GM15510 (cell line): Measurements from ENCODE around the gene EIF2S2.

Source experiments
- POLR2A ChIP-seq: IDR thresholded peaks from 3 replicates; pipeline ENCODE4 v1.6.1; 2011; ENCODE audit warnings: borderline replicate concordance; ENCODE audit not compliant: insufficient read length; ENCODE audit errors: extremely low read depth

Gene EIF2S2

DNA sequence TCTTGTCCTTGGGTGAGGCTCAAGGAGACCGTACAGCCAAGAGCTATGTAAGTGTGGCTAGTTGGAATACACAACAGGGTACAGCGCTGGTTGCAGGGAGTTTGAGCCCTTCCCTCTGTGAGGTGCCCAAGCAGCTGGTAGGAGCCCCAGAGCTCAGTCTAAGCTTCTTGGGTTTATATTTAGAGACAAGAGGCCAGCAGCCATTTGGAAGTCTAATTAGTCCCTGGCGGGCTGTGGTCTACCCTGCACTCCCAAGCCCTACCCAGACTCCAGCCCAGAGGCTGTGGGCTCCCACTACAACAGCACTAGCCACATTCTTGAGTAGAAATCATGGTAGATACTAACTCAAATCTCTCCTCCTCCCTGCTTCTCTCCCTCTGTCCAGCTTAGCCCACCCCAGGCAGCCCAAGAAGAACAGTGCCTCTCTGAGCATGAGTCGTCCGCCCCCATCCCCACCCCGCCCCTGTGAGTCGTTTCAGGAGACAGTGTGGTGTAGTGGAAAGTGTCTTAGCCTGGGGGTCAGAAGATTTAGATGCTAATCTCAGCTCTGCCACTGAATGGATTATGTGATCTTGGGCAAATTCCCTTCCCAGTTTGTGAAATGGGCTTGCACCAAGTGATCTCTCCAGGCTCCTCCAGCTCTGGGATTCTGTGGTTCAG is 37.8 kb downstream of the EIF2S2 start:
- TF ChIP-seq POLR2A: no peak

DNA sequence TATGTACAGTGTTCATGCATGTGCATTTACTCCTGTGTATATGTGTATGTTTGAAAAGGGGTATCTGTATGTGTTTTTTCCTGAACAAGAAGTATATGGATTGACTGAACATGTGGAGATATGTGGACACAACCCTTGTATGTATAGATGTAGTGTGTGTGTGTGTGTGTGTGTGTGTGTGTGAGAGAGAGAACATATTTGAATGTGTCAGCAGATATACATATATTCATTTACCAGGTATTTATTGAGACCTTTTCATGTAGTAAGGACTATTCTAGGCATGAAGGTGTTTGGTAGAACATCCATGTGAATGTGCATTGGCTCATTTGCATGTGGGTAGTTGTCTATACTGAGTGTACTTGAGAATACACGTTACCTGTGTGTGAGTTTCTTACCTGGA is 39.3 kb downstream of the EIF2S2 start:
- TF ChIP-seq POLR2A: no peak

DNA sequence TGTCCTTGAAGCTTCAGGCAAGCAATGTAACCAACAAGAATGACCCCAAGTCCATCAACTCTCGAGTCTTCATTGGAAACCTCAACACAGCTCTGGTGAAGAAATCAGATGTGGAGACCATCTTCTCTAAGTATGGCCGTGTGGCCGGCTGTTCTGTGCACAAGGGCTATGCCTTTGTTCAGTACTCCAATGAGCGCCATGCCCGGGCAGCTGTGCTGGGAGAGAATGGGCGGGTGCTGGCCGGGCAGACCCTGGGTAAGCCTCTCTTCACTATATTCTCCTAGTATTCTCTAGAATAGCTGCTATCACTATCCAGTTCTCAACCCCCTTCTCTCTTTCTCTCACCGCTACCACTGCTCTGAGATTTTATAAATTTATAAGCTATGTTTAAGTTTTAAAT is 40.0 kb downstream of the EIF2S2 start:
- TF ChIP-seq POLR2A: no peak

DNA sequence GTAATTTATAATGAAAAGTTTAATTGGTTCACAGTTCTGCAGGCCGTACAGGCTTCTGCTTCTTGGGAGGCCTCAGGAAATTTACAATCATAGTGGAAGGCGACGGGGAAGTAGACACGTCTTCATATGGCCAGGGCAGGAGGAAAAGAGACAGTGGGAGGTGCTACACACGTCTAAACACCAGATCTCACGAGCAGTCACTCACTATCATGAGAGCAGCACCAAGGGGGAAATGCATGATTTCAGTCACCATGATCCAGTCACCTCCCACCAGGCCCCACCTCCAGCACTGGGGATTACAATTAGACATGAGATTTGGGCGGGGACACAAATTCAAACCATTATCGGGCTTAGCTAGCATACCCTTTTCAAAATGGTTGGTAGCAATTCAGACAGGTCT is 41.2 kb downstream of the EIF2S2 start:
- TF ChIP-seq POLR2A: no peak

DNA sequence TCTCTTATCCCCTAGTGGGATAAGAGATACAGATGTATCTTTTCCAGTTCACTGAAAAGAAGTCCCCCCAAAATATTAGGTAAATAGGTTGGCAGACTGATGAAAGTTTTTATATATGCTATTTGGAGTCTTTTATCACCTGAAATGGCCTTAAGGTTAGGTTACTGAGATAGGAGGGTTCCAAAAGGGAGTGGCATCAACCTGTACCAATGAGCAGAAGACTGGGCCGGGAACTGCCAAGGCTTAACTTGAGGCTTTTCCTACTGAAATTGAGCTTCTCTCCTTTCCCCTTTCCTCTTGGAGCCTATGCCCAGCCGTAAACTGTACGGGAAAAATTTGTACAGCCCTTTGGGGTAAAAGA is 42.0 kb downstream of the EIF2S2 start:
- TF ChIP-seq POLR2A: no peak

DNA sequence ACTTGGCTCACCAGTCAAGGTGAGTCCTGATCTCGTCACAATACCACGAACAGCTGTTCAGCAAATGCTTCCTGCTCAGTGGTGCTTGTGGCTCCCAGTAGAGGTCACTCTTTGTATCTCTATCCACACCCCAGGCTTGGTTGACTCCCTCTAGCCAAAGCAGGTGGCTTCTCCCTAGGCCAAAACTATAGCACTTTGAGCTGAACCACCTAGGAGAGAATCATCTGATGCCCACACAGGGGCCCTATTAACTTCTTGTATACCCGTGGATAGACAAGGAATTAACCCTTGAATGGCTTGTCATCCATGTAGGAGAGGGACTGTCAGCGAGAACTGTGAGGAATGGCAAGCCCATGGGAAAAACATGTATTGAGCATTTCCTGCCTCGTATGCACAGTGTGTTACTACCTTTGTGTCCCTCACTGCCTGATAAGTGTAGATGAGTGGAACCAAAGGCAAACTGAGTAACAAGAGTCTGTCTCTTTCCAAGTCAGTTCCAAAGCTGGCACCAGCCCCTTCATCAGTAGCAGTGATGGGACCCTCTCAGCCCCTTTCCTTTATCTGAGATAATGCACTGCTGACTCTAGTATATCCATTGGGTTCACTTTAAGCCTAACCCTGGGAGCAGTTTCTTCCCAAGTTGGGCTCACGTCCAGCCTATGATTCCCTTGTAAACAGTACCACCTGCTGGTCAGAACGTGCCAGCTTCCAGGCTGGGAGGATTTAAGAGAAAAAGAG is 42.5 kb downstream of the EIF2S2 start:
- TF ChIP-seq POLR2A: no peak

DNA sequence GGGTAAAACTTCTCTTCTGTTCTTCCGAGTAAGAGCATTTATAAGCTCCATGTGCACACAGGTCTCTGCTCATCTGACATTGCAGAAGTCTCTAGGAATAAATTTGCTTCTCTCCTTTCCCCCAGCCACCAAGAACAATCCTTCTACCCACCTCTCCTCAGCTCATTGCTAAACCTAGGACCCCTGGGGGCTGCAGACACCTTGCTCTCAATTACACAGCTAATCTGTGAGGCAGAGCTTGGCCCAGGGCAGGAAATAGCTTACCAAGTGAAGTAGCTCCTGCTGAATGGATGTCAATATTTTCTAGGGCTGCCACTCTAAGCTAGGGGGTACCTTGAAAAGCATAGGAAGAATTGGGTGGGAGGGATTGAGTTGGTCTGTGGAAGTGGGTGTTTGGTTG is 44.0 kb downstream of the EIF2S2 start:
- TF ChIP-seq POLR2A: no peak

DNA sequence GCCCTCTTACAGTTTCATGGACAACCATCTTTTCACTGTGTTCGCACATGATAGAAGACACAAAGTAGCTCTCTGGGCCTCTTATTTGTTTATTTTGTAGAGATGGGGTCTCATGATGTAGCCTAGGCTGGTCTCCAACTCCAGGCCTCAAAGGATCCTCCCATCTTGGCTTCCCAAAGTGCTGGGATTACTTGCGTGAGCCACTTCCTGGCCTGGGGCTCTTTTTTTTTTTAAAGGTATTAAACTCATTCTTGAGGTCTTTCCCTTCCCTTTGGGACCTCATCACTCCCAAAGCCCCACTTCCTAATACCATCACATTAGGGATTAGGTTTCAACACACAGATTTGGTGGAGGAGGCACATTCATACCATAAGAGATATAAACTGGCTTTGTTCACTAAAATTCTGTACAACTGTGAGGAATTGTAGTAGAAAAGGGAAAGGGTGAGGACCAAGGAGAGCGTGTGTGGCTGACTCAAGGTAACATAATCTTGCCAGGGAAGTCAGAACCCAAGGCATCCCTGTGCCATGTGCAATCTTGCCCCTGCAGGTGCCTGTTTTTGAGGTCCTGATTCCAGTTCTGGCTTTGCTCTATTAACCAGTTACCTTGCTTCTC is 45.5 kb downstream of the EIF2S2 start:
- TF ChIP-seq POLR2A: no peak

DNA sequence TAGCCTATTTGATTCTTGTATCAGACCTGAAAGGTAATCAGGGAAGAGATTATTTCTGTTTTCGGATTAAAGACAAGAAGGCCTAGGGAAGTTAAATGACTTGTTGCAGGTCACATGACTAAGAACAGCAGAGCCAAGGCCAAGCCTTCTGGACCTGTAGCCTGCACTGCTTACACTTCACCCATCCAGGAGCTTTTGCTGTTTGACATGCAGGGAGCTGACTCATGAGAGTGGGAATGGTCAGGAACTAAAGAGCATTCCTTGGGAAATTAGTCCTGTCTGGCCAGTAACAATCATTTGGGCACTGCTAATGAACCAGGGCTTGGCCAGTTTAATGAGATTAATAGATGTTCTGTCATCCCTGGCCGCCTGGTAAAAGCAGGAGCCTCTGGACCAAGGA is 46.8 kb downstream of the EIF2S2 start:
- no peak for TF ChIP-seq POLR2A

DNA sequence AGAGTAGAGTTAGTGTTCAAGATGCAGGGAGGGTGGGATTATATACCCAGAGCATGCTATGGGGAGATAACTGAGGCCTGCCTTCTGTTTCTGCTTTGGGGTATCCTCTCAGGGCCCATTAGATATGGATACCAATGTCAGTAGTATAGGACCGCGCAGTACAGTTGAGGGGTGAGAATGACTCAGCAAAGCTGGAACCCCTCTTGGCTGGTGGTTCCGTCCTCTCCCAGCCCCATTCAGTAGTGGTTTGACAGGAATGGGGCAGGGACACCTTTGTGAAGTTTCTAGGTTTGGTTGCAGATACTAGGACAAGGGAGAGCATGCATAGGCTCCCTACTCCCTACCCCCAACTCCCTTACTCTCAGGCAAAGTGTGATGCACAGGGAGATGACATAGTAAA is 47.8 kb downstream of the EIF2S2 start:
- TF ChIP-seq POLR2A: no peak

DNA sequence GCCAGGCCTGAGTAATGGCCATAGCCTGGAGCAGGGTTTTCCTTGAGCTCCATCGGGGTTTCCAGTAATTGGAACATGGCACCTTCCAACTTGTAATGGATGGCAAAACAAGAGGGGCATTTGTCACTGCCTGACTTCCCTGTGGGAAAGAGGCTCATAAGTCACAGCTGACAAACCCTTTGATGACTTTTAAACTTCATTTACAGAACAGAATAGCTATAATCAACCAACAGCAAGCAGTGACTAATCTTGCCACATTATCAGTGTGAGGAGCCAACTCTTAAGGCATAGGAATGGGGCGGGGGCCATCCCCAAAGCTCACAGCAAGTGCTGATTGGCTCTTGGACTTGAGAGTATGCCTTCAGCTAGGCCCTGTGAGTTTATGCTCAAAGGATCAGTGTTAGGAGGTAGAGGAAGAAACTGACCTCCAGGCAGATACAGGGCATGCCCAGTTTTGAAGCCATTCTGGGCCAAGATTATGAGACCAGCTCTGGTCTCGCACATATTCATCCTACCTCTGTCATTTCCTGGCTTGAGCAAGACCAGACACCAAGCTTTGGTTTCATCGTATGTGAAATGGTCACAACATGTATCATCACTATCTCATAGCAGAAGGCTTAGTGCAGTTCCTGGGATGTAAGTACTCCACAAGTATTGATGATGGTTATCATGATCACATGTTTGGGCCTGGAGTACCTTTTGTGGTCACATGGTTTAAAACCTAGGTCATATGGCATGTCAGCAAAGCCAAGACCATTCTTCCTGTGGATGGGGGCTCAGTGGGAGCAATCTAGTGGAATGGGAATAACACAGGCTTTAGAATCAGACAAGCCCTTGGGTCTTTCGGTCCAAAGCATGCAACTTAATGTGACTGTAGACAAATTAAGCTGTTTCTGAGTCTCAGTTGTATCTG is 49.2 kb downstream of the EIF2S2 start:
- no peak for TF ChIP-seq POLR2A

DNA sequence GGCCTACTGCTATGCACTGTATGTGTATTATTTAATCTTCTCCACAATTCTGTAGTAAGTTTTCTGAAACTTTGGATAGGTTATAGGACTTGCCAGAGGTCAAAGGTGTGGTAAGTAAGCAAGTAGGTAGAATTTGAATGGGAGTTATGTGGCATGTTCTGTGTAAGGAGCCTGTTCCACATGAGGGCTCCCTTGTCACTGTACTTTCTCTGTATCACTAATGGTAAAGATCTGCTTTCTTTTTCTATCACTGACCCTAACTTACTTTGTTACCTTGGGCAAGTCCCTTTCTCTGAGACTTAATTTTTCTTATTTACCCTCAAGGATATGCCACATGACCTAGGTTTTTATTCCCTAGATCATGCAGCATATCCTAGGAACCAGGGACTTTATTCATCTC is 50.3 kb downstream of the EIF2S2 start:
- no peak for TF ChIP-seq POLR2A

DNA sequence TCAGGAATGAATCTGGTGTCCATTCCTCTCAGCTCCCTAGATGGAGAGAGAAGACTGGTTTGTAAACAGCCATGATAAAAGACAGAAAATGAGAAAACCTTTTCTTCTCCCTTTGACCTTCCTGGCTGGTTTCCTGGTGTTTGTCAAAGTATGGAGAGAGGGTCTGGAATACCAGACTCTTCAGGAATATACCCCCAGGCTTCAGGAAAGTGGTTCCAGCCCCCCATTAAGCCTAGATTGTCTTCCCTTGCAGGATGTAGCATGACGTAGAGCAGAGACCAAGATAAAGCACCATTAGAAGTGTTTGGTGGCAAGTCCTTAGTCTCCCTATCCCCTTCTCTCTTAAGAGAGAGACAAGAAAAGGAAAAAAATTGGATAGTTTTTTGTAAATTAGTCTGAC is 51.1 kb downstream of the EIF2S2 start:
- no peak for TF ChIP-seq POLR2A

DNA sequence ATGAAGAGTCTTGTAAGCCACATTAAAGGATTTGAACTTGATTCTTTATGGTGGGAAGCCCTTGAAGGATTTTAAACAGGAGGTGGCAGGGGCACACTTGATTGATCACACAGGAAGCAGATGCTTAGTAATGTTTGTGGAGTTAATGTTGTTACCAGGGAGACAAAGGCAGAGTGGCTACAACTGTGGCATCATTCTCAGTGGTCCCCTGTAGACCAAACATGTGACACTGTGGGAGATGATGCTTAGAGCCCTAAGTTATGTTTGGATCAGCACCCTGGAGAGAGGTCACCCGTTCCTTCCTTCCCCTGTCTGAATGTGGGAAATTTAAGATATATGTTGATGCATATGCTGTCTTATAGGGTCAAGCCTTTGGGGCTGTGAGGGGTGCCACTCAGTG is 53.2 kb downstream of the EIF2S2 start:
- TF ChIP-seq POLR2A: no peak

DNA sequence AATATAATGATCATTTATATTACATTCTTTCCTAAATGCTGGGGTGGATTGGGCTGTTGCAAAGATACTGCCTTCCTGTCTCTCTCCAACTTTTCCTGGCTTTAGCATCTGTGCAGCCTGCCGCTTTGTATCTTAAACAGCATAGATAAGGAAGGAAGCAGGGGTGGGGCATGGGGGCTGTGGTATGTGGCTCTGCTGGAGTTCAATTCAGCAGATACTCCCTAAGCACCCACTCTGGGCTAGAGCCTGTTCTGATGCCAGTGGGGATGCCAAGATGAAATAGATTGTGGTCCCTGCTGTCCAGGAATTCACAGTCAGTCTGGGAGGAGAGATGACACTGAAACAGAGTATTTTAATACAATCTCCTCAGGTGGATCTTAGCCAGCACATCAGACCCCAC is 56.8 kb downstream of the EIF2S2 start:
- no peak for TF ChIP-seq POLR2A

DNA sequence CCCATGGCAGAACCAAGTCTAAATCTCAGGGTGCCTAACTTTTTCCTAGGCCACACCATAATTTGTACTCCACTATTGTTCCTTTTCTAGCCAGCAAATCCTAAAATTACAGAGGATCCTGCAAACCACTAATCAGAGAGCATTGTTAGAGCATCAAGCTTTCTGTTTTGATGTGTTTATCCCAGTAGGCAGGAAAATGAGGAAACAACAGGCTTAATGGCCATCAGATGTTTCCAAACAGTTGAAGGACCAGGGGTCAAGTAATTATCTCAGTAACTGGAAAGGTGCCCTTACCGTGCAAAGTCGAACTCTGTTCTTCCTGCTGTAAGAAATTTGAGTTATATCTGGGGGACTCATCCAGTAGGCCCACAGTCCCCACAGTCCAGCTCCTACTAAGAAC is 59.6 kb downstream of the EIF2S2 start:
- no peak for TF ChIP-seq POLR2A
